Endothelial cell of umbilical vein (primary cell): ENCODE measurements around the gene NLE1.
"Not testable (repeated sequence)": the region's sequence is repeated elsewhere in the genome, so short reads cannot be mapped to it uniquely, and the experiment has no call there.

Experiments
- JUN ChIP-seq: IDR thresholded peaks from 2 replicates; pipeline ENCODE4 v1.6.1; 2011; ENCODE audit warnings: borderline replicate concordance, low read depth; ENCODE audit not compliant: insufficient read length, insufficient read depth
- POLR2A ChIP-seq: IDR thresholded peaks from 2 replicates; pipeline ENCODE4 v1.6.1; 2012; ENCODE audit warnings: low read depth, mild to moderate bottlenecking, control low read depth, low read length
- POLR2AphosphoS5 ChIP-seq: IDR thresholded peaks from 2 replicates; pipeline ENCODE4 v1.6.1; 2012; ENCODE audit warnings: low read depth, mild to moderate bottlenecking, control low read depth, low read length, moderate library complexity; ENCODE audit not compliant: insufficient read depth
- TF ChIP-seq, protein P1 (sequence below), 2 donors: IDR thresholded peaks; 1 replicate in 1 of 2; 2 replicates in 1 of 2; pipeline ENCODE4 v1.5.1; 2011; ENCODE audit warnings: low read length in 2 of 2, mild to moderate bottlenecking in 2 of 2, moderate library complexity in 2 of 2, control low read depth in 1 of 2, inconsistent platforms in 1 of 2, low read depth in 1 of 2; ENCODE audit not compliant: insufficient read depth in 1 of 2; ENCODE audit errors: extremely low read depth in 1 of 2

DNA sequence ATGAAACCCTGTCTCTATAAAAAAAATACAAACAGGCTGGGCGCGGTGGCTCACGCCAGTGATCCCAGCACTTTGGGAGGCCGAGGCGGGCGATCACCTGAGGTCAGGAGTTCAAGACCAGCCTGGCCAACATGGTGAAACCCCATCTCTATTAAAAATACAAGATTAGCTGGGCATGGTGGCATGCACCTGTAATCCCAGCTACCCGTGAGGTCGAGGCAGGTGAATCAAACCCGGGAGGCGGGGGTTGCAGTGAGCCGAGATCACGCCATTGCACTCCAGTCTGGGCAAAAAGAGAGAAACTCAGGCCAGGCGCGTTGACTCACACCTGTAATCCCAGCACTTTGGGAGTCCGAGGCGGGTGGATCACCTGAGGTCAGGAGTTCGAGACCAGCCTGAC lies 31.3 kb downstream of the NLE1 start:
- TF ChIP-seq JUN, POLR2A, POLR2AphosphoS5: not testable (repeated sequence)
- TF ChIP-seq, protein P1, sequence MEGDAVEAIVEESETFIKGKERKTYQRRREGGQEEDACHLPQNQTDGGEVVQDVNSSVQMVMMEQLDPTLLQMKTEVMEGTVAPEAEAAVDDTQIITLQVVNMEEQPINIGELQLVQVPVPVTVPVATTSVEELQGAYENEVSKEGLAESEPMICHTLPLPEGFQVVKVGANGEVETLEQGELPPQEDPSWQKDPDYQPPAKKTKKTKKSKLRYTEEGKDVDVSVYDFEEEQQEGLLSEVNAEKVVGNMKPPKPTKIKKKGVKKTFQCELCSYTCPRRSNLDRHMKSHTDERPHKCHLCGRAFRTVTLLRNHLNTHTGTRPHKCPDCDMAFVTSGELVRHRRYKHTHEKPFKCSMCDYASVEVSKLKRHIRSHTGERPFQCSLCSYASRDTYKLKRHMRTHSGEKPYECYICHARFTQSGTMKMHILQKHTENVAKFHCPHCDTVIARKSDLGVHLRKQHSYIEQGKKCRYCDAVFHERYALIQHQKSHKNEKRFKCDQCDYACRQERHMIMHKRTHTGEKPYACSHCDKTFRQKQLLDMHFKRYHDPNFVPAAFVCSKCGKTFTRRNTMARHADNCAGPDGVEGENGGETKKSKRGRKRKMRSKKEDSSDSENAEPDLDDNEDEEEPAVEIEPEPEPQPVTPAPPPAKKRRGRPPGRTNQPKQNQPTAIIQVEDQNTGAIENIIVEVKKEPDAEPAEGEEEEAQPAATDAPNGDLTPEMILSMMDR (IDR thresholded peaks at IDR 0.05; ENCODE audit: extremely low read depth in 1 of 2, insufficient read depth in 1 of 2, low read depth in 1 of 2, low read length in 2 of 2) = not testable (repeated sequence)
